DOHH2 (cell line): ENCODE results near the gene CXCL16.

Experiments
- H3F3A ChIP-seq: fragments of 200-600 bp; sonication (generic), shearing (Covaris generic); 2 replicates; pipeline ENCODE4 v1.6.0; 2016; ENCODE audit warnings: antibody characterized with exemption, mild to moderate bottlenecking; ENCODE audit not compliant: control insufficient read depth, insufficient read depth
- H3K27ac ChIP-seq: fragments of 200-600 bp; sonication (generic); 2 replicates; pipeline ENCODE4 v1.5.1; 2014; ENCODE audit warnings: low read depth, mild to moderate bottlenecking, low read length, moderate library complexity
- H3K27me3 ChIP-seq: fragments of 200-600 bp; sonication (generic); 2 replicates; pipeline ENCODE4 v1.6.1; 2014; ENCODE audit warnings: mild to moderate bottlenecking, low read length, mixed read lengths; ENCODE audit not compliant: control insufficient read depth
- H3K36me3 ChIP-seq: fragments of 200-600 bp; sonication (generic); 2 replicates; pipeline ENCODE4 v1.6.1; 2014; ENCODE audit warnings: mild to moderate bottlenecking, low read length, moderate library complexity, mixed read lengths; ENCODE audit not compliant: control insufficient read depth
- H3K4me1 ChIP-seq: fragments of 200-600 bp; sonication (generic); 2 replicates; pipeline ENCODE4 v1.6.1; 2014; ENCODE audit warnings: mild to moderate bottlenecking, low read length, mixed read lengths; ENCODE audit not compliant: control insufficient read depth
- H3K4me2 ChIP-seq: fragments of 200-600 bp; sonication (generic); 2 replicates; pipeline ENCODE4 v1.6.0; 2014; ENCODE audit warnings: mild to moderate bottlenecking, low read length, moderate library complexity
- H3K4me3 ChIP-seq: fragments of 200-600 bp; sonication (generic); 2 replicates; pipeline ENCODE4 v1.5.1; 2014; ENCODE audit warnings: mild to moderate bottlenecking, low read length, mixed read lengths
- H3K79me2 ChIP-seq: fragments of 200-600 bp; sonication (generic); 2 replicates; pipeline ENCODE4 v1.6.1; 2014; ENCODE audit warnings: mild to moderate bottlenecking, low read length, mixed read lengths; ENCODE audit not compliant: control insufficient read depth
- H3K9me2 ChIP-seq: fragments of 200-600 bp; sonication (generic); replicated peaks from 2 replicates; pipeline ENCODE4 v1.6.1; 2014; ENCODE audit warnings: mild to moderate bottlenecking, low read length, mixed read lengths; ENCODE audit not compliant: control insufficient read depth
- H3K9me3 ChIP-seq: fragments of 200-600 bp; sonication (generic); 2 replicates; pipeline ENCODE4 v1.6.1; 2014; ENCODE audit warnings: antibody characterized with exemption, low read length, mixed read lengths; ENCODE audit not compliant: control insufficient read depth, insufficient read depth
- H4K20me1 ChIP-seq: fragments of 200-600 bp; sonication (generic); 2 replicates; pipeline ENCODE4 v1.6.0; 2014; ENCODE audit warnings: low read depth, mild to moderate bottlenecking, antibody characterized with exemption, low read length, moderate library complexity; ENCODE audit not compliant: control insufficient read depth, insufficient read depth
- CTCF ChIP-seq: fragments of 200-600 bp; sonication (generic); IDR thresholded peaks from one replicate; pipeline ENCODE4 v1.5.1; 2014; ENCODE audit warnings: antibody characterized with exemption, mild to moderate bottlenecking, low read depth, low read length; ENCODE audit not compliant: poor library complexity, severe bottlenecking
- EZH2phosphoT487 ChIP-seq: fragments of 200-600 bp; sonication (generic); IDR thresholded peaks from 2 replicates; pipeline ENCODE4 v1.6.1; 2017; ENCODE audit warnings: borderline replicate concordance, mild to moderate bottlenecking, antibody characterized with exemption, low read length, moderate library complexity, mixed read lengths

The CXCL16 gene

DNA sequence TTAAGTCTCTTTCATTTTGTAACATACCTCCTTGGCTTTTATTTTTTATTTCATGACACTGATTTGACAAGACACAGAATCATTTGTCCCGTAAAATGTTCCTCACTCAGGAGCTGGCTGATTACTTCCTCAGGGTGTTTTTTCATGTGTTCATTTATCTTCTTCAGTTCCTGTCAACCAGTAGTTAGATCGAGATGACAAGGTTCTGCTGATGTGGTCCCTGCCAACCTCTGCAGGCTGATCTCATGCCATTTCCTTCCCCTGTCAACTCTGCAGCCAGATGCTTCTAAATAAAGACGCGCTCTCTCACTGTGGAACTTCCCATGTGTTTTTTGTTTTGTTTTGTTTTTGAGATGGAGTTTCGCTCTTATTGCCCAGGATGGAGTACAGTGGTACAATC is 8.1 kb upstream of the CXCL16 start:
- no peak for TF ChIP-seq CTCF
- Histone ChIP-seq H3K4me3 (no peak overlapping the region), H3F3A (no peaks in the 10 kb centered on the region), H3K4me1 (peaks cover 11% of the 10 kb centered on the region), H3K27me3 (peaks cover 16% of the 10 kb centered on the region), H3K9me2 (no peaks in the 10 kb centered on the region), H3K36me3 (no peaks in the 10 kb centered on the region), H3K4me2 (peak overlapping the region; percentile 42), H3K9me3 (no peaks in the 10 kb centered on the region), H3K79me2 (no peaks in the 10 kb centered on the region), H4K20me1 (no peaks in the 10 kb centered on the region), H3K27ac (no peak overlapping the region)

GRCh38 chr17:4744999-4745969 is 5.6 kb upstream of the CXCL16 start:
- H4K20me1 ChIP-seq: no peaks in the 10 kb centered on the region; the same call in 1 of the 2 replicates
- peaks cover 13% of the 10 kb centered on the region for H3K4me1 ChIP-seq
- TF ChIP-seq EZH2phosphoT487: no peak
- no peak for TF ChIP-seq CTCF
- no peaks in the 10 kb centered on the region for H3K79me2 ChIP-seq
- H3K36me3 ChIP-seq: no peaks in the 10 kb centered on the region
- peaks cover 23% of the 10 kb centered on the region for H3K27me3 ChIP-seq
- H3K9me2 ChIP-seq: no peaks in the 10 kb centered on the region
- no peak overlapping the region for H3K27ac ChIP-seq
- H3K9me3 ChIP-seq: no peaks in the 10 kb centered on the region
- H3K4me2 ChIP-seq: no peak overlapping the region
- no peak overlapping the region for H3K4me3 ChIP-seq
- no peaks in the 10 kb centered on the region for H3F3A ChIP-seq

DNA sequence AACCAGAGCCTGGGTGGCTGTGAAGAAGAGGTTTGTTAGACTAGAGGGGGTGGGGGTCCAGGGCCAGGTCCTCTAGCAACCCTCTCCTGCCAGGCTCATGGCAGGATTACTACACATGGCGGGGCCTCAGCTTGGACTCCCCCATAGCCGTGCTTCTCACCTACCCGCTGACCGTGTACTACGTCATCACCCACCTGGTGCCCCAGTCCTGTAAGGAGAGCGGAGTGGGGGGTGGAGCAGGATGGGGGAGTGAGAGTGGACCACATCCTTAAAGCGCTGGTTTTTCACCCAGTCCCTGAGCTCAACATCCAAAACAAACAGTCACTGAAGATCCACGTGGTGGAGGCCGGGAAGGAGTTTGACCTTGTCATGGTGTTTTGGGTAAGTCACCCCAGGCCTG is 4.2 kb upstream of the CXCL16 start:
- Histone ChIP-seq H3K79me2 (no peaks in the 10 kb centered on the region), H3K27me3 (peaks cover 36% of the 10 kb centered on the region), H3K4me2 (no peak overlapping the region), H3K27ac (no peak overlapping the region), H3F3A (no peaks in the 10 kb centered on the region), H3K36me3 (no peaks in the 10 kb centered on the region), H3K9me2 (no peaks in the 10 kb centered on the region), H3K4me1 (peaks cover 24% of the 10 kb centered on the region), H3K9me3 (no peaks in the 10 kb centered on the region), H4K20me1 (no peaks in the 10 kb centered on the region; the same call in 1 of the 2 replicates), H3K4me3 (no peak overlapping the region)
- TF ChIP-seq EZH2phosphoT487: no peak
- no peak for TF ChIP-seq CTCF
